Endothelial cell of umbilical vein (primary cell): Measurements from ENCODE around the gene CELSR1.

Experiments
- POLR2A ChIP-seq: IDR thresholded peaks from 2 replicates; pipeline ENCODE4 v1.6.1; 2012; ENCODE audit warnings: low read depth, mild to moderate bottlenecking, control low read depth, low read length
- TF ChIP-seq, protein P1 (sequence below), 2 donors: IDR thresholded peaks; 1 replicate in 1 of 2; 2 replicates in 1 of 2; pipeline ENCODE4 v1.5.1; 2011; ENCODE audit warnings: low read length in 2 of 2, mild to moderate bottlenecking in 2 of 2, moderate library complexity in 2 of 2, control low read depth in 1 of 2, inconsistent platforms in 1 of 2, low read depth in 1 of 2; ENCODE audit not compliant: insufficient read depth in 1 of 2; ENCODE audit errors: extremely low read depth in 1 of 2

DNA sequence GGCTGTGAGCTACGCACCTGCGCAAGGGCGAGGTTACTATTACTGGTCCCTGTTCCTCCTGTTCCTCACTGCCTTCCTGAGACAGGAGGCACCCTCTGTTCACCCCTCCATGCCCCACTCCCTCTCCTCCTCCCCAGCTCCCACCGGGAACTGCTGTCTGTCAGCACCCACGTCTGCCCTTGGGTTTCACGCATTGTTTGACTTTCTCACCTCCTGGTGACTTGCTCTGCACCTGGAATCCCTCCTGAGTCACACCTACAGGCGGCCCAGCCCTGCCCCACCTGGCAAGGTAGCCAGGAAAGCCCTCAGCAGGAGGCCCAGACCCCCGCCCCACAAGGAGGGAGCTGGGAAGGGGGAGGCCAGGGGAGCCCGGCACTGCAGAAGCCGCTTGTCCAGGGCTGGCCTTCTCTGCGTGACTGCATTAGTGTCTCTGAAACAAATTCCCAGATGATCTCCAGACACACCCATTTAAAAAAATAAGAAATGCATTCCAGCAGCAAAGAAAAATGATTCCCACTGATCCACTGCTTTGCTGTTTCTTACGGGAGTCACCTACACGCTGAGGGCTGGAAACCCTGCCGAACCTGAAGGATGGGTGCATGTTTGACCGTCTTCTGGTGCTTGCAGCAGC lies 86.4 kb downstream of the CELSR1 start:
- TF ChIP-seq, protein P1, sequence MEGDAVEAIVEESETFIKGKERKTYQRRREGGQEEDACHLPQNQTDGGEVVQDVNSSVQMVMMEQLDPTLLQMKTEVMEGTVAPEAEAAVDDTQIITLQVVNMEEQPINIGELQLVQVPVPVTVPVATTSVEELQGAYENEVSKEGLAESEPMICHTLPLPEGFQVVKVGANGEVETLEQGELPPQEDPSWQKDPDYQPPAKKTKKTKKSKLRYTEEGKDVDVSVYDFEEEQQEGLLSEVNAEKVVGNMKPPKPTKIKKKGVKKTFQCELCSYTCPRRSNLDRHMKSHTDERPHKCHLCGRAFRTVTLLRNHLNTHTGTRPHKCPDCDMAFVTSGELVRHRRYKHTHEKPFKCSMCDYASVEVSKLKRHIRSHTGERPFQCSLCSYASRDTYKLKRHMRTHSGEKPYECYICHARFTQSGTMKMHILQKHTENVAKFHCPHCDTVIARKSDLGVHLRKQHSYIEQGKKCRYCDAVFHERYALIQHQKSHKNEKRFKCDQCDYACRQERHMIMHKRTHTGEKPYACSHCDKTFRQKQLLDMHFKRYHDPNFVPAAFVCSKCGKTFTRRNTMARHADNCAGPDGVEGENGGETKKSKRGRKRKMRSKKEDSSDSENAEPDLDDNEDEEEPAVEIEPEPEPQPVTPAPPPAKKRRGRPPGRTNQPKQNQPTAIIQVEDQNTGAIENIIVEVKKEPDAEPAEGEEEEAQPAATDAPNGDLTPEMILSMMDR (IDR thresholded peaks at IDR 0.05; ENCODE audit: extremely low read depth in 1 of 2, insufficient read depth in 1 of 2, low read depth in 1 of 2, low read length in 2 of 2): no peak
- no peak for TF ChIP-seq POLR2A
